BE2C (cell line): ENCODE measurements around the gene AMIGO3.

Experiments used
- DNase-seq: peaks from one replicate; pipeline ENCODE4 v3.0.0-alpha.2; 2020
- H3K27me3 ChIP-seq: fragments of 250-450 bp; sonication (Bioruptor Pico); 2 replicates; pipeline ENCODE4 v1.5.1; 2020; ENCODE audit warnings: mild to moderate bottlenecking
- H3K36me3 ChIP-seq: fragments of 250-450 bp; sonication (Bioruptor Pico); 2 replicates; pipeline ENCODE4 v1.5.1; 2020; ENCODE audit warnings: mild to moderate bottlenecking
- H3K4me1 ChIP-seq: fragments of 250-450 bp; sonication (Bioruptor Pico); 2 replicates; pipeline ENCODE4 v1.5.1; 2020
- H3K4me3 ChIP-seq: 2 replicates; pipeline ENCODE4 v1.5.1; 2011; ENCODE audit warnings: low read depth, low read length
- H3K9me3 ChIP-seq: fragments of 250-450 bp; sonication (Bioruptor Pico); 2 replicates; pipeline ENCODE4 v1.5.1; 2020
- TF ChIP-seq, protein P1 (sequence below): IDR thresholded peaks from 2 replicates; pipeline ENCODE4 v1.5.1; 2012; ENCODE audit warnings: mild to moderate bottlenecking, low read depth, low read length

The AMIGO3 gene

DNA sequence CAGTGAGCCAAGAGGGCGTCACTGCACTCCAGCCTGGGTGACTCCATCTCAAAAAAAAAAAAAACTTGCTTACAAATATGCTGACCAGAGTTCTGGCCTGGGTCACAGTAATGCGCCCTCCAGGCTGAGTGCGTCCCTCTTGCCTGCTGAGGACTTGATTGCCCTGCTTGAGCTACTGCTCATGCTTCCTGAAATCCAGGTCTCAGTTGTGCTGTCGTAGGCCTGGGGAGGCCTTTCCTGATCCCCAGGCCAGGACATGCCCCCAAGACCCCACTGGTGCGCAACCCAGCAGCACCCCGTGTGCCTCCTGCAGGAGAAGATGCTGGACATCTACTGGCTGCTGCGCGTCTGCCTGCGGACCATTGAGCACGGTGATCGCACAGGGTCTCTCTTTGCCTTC lies 7.3 kb downstream of the AMIGO3 start:
- Histone ChIP-seq H3K4me3 (no peak overlapping the region), H3K27me3 (no peaks in the 10 kb centered on the region), H3K36me3 (no peaks in the 10 kb centered on the region), H3K4me1 (no peaks in the 10 kb centered on the region), H3K9me3 (no peaks in the 10 kb centered on the region)
- DNase-seq, result no peak
- TF ChIP-seq, protein P1, sequence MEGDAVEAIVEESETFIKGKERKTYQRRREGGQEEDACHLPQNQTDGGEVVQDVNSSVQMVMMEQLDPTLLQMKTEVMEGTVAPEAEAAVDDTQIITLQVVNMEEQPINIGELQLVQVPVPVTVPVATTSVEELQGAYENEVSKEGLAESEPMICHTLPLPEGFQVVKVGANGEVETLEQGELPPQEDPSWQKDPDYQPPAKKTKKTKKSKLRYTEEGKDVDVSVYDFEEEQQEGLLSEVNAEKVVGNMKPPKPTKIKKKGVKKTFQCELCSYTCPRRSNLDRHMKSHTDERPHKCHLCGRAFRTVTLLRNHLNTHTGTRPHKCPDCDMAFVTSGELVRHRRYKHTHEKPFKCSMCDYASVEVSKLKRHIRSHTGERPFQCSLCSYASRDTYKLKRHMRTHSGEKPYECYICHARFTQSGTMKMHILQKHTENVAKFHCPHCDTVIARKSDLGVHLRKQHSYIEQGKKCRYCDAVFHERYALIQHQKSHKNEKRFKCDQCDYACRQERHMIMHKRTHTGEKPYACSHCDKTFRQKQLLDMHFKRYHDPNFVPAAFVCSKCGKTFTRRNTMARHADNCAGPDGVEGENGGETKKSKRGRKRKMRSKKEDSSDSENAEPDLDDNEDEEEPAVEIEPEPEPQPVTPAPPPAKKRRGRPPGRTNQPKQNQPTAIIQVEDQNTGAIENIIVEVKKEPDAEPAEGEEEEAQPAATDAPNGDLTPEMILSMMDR, result no peak

DNA sequence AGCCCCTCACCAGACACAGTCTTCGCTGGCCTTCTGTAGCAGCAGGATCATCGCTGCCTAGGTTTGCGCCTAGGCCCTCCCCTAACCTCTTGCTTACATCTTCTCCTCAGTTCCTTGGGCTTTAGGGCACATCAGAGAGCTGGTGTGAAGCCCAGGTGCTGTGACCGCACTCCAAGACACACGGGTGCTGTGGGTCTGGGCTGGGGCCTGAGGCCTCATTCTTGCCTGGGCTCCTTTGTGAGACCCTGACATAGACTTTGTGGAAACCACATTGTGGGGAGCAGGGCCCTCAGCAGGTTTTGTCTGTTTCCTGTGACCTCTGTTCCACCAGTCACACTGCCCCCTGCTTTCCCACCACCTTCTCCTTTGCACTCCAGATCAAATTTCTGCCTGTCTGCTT lies 8.0 kb downstream of the AMIGO3 start:
- Histone ChIP-seq H3K27me3 (no peaks in the 10 kb centered on the region), H3K4me3 (no peak overlapping the region), H3K36me3 (no peaks in the 10 kb centered on the region), H3K9me3 (no peaks in the 10 kb centered on the region), H3K4me1 (no peaks in the 10 kb centered on the region)
- TF ChIP-seq, protein P1, result no peak
- no peak for DNase-seq

DNA sequence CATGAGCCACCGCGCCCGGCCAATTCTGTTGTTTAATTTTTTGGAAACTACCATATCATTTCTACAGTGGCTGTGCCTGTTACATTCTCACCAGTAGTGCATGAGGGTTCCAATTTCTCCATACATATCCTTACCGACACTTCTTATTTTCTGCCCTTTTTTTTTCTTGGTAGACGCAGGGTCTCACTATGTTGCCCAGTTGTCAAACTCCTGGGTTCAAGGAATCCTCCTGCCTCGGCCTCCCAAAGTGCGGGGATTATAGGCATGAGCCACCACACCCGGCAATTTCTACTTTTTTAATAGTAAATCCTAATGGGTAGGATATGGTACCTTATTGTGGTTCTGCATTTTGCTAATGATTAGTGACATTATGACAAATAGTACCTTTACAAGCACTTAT lies 9.6 kb downstream of the AMIGO3 start:
- Histone ChIP-seq H3K4me1 (no peaks in the 10 kb centered on the region), H3K9me3 (no peaks in the 10 kb centered on the region), H3K27me3 (no peaks in the 10 kb centered on the region), H3K36me3 (no peaks in the 10 kb centered on the region), H3K4me3 (no peak overlapping the region)
- no peak for DNase-seq
- TF ChIP-seq, protein P1, result no peak

DNA sequence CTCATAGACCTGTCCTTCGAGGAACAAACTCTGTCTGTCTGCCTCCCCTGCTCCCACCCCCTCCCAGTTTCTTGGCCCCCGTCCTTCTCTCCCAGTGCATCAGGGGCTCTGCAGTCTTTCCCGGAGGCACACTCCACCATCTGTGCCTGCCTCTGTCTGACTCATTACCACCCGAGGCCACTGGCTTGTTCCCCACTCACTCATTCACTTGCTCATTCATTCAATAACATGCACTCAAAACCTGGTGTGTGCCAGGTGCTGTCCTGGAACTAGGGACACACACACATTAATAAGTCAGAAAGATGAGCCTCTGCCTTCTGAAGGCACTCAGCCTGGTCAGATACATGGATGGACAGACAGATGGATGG lies 12.4 kb downstream of the AMIGO3 start:
- DNase-seq, result no peak
- no peaks in the 10 kb centered on the region for H3K27me3 ChIP-seq
- H3K4me1 ChIP-seq, result no peaks in the 10 kb centered on the region
- no peak overlapping the region for H3K4me3 ChIP-seq
- no peaks in the 10 kb centered on the region for H3K36me3 ChIP-seq
- no peaks in the 10 kb centered on the region for H3K9me3 ChIP-seq
- TF ChIP-seq, protein P1, result no peak

DNA sequence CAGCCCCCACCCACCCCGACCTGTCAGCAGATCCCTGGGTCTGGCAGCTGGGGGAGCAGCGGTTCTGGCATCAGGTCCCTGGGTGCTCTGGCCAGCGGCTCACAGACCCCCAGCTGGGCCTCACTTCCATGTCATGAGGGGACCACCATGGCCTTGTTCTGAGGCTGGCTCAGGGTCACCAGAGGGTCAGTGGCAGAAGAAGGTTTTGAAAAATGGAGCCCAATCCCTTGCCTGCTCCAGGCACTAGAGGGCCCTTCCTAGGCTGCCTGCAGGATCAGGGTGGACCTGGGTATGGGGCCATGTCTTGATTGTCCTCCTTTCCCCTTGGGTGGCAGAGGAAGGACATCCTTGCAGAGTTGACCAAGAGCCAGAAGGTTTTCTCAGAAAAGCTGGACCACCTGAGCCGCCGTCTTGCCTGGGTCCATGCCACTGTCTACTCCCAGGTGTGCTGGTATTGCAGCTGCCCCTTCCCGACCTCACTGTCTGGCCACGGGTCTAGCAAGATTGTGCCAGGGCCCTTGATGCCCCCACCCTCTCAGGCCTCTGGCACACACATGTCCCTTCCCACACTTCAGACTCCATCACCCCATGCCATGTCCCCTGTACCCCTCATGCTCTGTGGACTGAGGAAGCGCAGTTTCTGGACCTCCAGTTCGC lies 12.9 kb downstream of the AMIGO3 start:
- TF ChIP-seq, protein P1, result no peak
- H3K36me3 ChIP-seq, result no peaks in the 10 kb centered on the region
- no peaks in the 10 kb centered on the region for H3K9me3 ChIP-seq
- no peak for DNase-seq
- H3K4me3 ChIP-seq, result no peak overlapping the region
- no peaks in the 10 kb centered on the region for H3K27me3 ChIP-seq
- no peaks in the 10 kb centered on the region for H3K4me1 ChIP-seq

DNA sequence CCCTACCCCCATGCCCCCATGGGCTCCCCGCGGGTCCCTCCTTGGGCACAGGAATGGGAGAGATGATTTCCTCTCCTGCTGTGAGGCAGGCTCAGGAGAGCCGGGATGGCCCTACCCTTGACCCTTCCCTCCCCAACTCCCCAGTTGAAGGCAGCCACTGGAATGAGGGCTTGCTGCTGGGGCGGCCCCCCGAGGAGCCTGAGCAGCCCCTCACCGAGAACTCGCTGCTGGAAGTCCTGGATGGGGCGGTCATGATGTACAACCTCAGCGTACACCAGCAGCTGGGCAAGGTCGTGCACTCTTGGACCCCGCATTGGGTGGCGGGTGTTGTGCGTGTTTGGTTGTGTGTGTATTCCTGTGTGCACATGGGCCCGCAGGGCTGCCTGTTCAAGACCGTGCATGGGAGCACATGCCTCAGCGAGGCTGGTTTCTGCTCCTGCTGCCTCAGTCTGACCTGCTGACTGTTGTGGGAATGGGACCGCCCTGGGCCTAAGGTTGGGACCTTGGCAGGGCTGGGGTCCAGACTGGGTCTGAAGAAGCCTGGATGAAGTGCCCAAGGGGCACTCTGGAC lies 14.0 kb downstream of the AMIGO3 start:
- H3K4me1 ChIP-seq, result no peaks in the 10 kb centered on the region
- no peaks in the 10 kb centered on the region for H3K9me3 ChIP-seq
- TF ChIP-seq, protein P1, result no peak
- DNase-seq, result no peak
- no peaks in the 10 kb centered on the region for H3K27me3 ChIP-seq
- no peak overlapping the region for H3K4me3 ChIP-seq
- no peaks in the 10 kb centered on the region for H3K36me3 ChIP-seq
